Measurements from ENCODE around the gene DCTN2.
"Not testable (repeated sequence)": the region's sequence is repeated elsewhere in the genome, so short reads cannot be mapped to it uniquely, and the experiment has no call there.

The DCTN2 gene
- total RNA-seq, result 29.9 to 50.9 reads per million in 2 donors

DNA sequence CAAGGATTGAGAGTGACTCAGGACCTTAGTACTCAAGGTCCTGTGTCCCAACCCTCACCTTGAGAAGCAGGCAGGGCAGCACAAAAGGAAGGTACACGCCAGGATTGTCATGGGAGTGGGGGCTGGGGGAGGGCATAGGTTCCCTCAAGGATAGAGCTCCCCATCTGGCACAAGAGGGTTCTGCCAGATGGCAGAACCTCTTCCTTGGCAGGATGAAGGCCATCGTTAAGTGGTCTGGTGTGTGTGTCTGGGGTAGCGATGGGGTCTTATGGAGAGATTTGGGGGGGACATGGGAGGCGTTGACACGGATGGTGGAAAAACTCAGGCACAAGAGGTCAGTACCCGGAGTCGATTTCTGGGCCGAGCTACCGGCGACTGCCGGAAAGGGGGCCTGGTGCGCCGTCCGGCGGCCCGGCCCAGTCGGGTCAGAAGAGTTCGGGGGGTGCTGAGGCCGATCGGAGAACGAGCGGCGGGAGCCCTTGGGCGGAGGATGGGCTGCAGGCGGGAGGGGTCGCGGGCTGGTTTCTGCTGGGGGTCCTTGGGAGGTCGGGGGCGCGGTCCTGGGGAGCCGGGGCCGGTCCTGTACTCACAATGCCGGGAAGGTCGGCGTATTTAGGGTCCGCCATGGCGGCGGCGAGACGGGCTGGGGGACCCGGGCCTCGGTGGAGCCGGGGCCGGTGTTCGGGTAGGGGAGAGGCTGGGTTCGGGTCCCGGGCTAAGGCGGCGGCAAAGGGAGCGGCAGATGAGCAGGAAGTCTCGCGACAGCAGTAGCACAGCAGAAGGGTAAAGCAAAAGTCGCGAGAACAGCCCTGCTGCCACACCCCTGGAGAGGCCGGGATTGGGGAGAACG lies at the start of gene DCTN2:
DCTN2 (minus strand) TSS at position 755 of the 850 bp plus-strand sequence; CDS start at position 626, 129 bp downstream.
- peak; percentile 68 to 99 (median 90) for DNase-seq

DNA sequence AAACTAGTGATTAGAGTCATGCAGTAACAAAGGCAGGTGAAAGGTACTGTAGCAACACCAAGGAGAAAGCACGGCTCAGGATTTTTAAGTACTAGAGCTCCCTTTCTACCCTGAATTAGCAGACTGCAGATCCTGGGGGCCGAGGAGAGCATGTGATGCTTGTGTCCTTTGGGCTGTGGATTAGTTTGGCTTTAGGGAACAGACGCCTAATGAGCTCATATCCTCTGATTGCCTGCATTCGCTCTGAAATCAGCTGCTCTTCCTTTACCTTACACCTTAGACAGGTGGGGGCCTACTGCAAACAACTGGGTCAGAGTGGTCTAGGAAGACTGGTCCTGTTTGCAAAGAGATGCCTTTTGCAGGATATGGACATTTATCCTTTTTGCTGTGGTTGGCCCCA lies 46.2 kb upstream of the DCTN2 start:
- no peak for DNase-seq

DNA sequence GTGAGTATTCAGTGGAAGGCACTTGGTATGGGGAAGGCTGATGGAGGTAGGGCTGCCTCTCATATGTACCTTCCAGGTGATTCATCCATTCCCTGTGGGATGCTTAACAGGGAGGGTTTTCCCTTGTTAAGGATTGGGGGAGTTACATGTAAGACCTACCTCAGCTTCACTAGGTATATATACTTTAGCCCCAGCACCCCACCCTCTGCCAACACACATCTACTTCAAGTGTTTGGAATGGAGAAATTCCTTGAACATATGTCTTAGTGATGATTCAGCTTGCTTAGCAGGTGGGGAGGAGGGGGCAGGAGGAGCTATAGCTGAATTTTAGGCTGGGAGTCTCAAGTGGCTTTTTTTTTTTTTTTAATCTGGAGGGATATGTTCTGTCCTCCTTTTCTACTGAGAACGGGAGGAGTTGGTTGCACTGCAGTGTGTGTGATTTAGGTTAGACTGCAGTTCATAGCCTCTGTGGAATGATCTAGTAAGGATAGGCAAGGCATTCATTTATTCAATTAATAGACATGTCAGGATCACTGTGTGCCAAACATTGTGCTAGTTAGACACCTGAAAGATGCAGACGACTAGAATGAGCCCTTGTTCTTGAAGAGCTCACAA lies 45.7 kb upstream of the DCTN2 start:
- DNase-seq, result no peak

DNA sequence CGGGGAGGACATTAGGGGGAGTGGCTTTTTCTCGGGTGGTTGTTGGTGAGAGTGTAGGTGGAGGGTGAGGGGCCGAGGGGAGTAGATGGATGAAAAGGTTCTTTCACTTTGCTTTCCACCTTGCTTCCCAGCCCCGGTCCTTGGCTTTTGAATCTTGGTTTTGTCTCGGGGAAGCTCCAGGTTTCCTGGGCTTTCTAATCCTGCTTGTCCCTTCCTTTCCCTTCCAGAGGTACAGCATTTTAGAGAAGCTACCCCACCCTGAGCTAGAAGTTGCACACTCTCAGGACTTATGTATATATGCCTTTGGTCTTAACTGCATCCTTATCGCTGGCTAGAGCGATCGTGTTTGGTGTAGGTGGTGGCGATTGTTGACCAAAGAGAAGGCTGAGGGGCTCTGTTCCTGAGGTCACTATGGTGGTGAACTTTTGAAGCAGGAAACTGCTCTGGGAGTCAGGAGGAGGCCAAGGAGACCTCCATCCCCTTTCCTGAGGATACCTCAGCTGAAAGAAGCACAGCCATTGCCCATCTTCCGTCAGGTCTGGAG lies 44.9 kb upstream of the DCTN2 start:
- DNase-seq, result no peak

DNA sequence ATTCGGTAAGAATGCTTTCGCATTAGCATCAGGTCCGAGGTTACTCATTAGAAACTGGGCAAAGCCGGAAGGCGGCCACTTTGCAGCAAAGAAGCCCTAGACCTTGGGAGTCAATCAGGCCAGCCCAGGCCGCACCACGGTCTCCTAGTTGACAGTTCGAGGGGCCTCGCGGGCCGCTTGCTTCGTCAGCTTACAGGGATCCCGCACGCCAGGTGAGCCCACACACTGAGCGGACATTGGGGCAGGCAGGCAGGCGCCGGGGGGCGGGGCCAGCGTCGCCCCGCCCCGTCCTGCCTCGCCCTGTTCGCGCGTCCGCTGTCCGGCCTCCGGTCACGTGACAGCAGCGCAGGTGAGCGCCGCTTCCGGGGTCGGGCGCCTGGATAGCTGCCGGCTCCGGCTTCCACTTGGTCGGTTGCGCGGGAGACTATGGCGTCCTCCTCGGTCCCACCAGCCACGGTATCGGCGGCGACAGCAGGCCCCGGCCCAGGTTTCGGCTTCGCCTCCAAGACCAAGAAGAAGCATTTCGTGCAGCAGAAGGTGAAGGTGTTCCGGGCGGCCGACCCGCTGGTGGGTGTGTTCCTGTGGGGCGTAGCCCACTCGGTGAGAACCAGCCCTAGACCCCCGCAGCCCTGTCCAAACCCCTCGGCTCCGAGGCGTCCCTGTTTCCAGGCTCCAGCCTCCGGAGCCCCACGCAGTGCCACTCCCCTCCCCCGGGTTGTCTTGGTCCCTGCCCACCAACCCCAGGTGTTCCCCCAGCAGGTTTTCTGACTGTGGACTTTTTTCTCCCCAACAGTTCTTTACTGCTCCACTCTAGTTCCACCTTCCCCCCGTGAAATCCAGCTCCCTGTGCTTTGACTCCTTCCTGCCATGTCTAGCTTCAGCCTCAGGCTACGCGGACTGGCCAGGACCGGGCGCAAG lies 44.1 kb upstream of the DCTN2 start, which contains the start of gene PIP4K2C:
PIP4K2C (plus strand) TSS at position 329 of the 918 bp plus-strand sequence; CDS start at position 427, 98 bp downstream.
- peak; percentile 65 to 84 (median 68) for DNase-seq

DNA sequence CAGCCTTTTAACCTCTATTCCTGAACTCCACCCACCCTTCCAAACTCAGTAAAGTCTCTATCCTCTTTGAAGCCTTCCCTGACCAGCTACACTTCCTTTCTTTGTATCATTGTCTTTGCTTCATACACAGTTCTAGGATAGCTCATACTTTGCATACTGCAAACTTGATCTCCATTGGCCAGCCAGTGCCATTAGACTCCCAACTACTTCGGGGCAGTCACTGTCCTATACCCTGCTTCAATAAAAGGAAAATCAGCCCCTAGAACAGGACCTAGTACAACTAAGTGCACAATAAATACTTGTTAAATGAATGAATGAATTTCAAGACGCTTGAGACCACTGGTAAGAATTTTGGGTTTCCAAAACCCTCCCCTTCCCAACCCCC lies 43.5 kb upstream of the DCTN2 start:
- no peak for DNase-seq

DNA sequence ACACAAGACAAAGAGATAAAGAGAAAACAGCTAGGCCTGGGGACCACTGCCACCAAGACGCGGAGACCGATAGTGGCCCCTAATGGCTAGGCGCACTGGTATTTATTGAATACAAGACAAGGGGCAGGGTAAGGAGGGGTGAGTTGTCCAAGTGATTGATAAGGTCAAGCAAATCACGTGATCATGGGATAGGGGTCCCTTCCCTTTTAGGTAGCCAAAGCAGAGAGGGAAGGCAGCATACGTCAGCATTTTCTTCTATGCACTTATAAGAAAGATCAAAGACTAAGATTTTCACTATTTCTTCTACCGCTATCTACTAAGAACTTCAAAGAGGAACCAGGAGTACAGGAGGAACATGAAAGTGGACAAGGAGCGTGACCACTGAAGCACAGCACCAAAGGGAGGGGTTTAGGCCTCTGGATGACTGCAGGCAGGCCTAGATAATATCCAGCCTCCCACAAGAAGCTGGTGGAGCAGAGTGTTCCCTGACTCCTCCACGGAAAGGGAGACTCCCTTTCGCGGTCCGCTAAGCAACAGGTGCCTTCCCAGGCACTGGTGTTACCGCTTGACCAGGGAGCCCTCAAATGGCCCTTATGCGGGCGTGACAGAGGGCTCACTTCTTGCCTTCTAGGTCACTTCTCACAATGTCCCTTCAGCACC lies 42.1 kb upstream of the DCTN2 start:
- DNase-seq, result not testable (repeated sequence)

DNA sequence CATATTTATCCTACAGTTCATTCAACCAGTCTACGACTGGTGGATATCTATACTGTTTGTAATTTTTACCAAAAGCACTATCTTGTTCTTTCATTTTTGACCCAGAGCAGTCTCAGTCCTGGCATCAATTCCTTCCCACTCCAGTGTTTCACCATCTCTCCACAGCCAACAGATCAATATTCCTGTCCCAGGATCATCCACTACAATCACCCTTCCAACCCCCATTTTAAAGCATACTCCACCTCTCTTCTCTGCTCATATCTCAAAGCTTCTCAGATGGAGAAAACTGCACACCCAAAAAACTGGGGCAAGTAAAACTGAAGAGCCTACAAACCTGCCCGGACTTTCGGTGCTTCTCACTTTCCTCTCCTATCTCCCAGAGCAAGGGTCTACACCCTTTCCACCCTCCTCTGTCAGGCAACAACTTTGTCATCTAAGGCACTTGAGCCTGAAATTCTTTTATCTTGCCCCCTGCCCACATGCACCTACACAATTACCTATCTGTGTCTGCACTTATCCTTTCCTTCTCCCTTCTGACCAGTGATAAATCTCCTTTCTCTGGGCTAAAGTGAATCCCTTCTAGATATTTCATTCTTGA lies 39.9 kb upstream of the DCTN2 start:
- no peak for DNase-seq

DNA sequence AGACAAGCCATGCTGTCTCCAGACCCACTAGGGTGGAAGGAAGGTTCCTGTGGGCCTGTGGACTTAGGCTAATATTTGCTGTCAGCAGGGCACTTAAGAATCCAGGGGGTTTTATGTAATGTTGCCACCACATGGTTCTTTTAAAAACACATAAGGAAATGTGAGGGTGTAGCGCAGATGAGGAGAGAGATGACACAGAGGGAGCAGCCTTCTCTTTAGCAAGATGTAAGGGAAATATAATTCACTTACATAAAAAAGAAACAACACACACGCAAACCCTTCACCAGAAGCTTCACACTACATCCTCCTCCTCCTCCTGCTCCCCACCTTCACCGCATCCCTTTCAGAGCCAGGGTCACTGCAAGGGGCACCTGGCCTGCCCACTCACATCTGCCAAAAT lies 39.1 kb upstream of the DCTN2 start:
- no peak for DNase-seq

DNA sequence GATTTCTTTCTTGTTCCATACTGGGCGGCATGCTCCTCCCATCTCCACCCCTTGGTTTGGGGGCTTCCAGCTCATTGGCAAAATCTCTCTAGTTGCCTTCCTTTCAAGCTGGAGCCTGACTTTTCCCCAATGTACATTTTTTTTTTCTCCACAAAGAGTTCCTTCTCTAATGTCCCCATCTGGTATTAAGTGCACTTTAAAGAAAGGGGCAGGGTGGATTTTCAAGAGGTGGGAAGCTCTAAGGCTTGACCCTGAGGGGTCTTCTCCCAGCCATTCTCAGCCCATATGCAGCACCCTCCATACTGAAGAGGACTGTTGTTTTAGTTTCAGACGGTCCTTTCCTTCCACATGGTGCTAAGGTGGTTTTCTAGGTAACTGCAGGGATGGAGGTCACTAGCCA lies 38.2 kb upstream of the DCTN2 start:
- DNase-seq, result no peak

DNA sequence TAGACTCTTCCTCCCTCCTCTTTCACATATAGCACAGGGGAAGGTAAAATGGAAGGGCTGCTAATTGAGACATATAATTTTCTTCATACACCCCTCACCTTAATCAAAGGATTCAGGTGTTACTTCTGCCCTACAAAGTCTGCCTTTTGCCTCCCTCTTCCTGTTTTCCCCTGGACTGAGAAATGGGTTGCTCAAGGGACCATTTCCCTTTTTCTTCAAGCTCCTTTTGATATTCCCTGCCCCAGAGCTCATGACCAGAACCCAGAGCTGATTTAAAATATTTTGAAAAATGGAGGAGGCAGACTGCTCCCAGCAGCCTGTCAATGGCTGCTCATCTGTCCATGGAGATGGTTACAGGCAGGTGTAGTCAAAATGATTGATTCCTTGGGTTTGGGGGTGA lies 37.7 kb upstream of the DCTN2 start:
- DNase-seq, result no peak

DNA sequence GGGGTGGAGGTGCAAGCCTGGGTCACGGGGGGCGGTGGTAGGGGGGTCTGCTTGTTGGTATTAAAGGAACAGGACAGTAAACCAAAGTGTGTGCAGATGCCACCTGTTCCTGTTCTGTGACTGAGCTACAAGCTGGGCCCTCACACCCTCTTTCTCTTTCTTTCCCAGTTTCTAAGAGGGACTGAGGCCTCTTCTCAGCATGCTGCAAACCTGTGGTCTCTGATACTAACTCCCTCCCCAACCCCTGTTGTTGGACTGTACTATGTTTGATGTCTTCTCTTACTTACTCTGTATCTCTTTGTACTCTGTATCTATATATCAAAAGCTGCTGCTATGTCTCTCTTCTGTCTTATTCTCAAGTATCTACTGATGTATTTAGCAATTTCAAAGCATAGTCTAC lies 37.1 kb upstream of the DCTN2 start:
- DNase-seq, result no peak

DNA sequence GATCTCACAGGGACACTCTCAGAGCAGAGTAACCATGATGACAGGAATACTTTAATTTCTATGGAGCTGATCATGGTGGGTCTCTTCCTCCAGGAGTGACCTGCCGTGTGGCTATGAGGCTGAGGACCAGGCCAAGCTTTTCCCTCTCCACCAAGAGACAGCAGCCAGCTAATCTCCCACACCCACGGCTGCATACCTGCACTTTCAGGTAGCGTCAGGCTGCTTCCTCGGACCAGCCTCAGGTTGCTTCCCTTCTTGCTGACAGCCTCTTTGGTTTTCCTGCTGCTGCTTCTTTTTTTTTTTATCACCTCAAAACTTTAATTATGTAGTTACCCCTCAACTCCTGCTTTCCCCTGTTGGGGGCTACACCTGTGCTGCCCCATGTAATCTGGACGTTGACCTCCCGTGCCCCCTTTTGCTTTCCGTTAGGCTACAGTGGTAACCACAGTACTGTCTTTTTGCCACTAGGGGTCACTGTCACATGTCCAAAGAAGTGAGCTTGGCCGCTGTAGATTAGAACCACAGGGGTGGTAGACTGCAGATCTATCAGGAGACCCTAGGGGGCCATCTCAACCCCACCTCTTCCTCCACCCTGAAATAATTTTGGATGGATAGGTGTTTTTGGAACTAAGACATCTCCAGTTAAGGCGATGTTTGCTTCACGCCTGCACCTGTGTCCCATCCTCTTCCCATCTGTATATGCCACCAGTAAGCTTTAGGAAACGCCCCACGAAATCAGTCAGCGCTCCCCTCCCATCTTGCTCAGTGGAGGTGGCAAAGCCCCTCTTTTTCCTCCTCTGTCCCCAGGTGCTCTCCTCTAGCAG lies 36.2 kb upstream of the DCTN2 start:
- peak in 4 of 5 experiments; percentile 43 to 81 (median 57) for DNase-seq

DNA sequence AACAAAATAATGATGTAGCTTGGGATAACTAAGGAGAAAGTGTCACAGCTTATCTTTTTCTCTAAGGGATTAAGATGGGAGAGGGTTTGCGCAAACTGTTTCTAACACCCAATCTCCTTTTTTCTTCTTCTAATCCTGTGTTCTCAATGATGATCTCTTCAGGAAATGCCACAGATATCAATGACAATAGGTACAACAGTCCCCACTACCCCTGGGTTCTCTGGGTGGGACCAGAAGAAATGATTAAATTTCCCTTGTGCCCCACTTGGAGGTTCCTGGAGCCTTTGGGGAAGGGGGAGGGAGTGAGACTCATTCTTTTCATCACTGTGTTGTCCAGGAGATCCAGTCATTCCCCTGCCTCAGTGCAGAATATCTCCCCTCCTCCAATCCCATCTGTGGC lies 35.4 kb upstream of the DCTN2 start:
- DNase-seq, result no peak

DNA sequence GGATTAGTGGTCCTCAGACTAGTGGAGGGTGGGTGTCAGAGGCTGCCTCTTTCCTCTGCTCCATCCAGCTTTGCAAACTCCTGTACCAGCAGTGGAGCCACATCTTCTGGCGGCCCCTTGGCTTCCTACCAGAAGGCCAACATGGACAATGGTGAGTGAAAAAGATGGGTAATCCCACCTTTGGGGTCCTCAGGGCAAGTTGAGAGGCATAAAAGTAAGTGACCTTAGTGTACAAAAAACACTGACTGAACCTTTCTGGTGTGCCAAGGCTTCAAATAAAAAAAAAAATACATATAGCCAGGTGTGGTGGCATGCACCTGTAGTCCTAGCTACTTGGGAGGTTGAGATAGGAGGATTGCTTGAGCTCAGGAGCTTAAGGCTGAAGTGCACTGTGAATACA lies 34.8 kb upstream of the DCTN2 start:
- DNase-seq, result no peak

DNA sequence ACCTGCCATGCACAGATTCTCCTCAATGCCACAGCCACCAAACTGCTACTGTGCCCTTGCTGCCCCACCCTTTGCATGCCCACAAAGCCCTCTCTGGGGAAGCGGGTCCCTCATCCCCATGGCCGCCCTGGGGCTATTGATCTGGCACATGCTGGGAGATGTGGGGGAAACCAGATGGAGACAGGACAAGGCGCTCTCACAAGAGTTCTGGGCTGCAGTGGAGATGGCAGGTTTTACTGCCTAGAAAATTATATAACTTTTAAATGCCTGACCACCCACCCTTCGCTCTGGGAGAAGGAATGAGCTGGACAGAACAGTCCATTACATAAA lies 33.4 kb upstream of the DCTN2 start:
- no peak for DNase-seq

DNA sequence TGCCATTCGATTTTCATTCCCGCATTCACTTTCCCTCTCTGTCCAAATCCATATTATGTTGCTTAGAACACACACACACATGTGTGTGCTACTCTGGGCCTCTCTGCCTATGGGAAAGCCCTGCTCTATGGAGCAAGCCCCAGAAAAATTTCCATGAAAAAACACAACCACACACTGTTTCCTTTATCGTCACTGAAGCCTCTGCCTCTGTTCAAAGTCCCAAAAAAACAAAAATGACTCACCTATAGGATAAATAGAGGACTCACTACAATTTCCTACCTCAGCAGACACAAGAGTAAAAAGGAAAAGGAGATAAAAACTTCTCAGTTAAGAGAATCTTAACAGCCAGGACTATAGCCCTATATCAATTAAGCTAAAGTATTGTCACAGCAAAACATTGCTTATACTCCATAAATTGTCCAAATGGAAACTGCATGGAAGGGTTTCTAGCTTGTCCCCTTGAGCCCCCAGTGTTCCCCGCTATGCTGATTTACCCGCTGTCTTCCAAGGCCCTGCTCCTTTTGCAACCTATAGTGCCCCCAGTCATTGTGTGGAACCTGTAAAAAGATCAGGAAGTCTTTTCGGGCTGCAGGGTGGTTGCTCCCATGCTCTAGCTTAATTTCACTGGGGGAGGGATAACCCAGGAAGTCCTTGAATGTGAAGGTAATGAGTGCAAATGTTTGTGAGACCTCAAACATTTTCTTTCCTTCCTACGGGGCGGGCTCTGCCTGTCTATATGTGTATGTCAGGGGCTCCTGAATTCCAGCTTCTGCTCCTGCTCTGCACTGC lies 32.9 kb upstream of the DCTN2 start:
- DNase-seq, result no peak

DNA sequence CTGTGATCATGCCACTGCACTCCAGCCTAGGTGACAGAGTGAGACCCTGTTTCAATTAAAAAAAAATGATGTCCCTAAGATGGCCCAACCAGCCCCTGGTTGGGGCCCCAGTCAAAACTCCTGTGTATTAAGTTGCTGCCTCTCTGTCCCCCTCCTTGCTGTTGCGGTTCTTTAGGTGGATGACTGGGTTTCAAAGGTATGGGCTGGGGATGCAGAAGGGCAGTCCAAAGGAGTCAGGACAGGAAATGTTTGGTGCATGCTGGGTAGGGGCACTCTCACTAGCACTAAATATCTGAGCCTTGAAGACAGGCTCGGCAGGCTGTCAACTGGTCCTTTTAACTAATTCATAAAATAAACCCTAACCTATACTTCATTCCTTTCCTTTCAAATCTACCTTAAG lies 32.0 kb upstream of the DCTN2 start:
- DNase-seq, result no peak

DNA sequence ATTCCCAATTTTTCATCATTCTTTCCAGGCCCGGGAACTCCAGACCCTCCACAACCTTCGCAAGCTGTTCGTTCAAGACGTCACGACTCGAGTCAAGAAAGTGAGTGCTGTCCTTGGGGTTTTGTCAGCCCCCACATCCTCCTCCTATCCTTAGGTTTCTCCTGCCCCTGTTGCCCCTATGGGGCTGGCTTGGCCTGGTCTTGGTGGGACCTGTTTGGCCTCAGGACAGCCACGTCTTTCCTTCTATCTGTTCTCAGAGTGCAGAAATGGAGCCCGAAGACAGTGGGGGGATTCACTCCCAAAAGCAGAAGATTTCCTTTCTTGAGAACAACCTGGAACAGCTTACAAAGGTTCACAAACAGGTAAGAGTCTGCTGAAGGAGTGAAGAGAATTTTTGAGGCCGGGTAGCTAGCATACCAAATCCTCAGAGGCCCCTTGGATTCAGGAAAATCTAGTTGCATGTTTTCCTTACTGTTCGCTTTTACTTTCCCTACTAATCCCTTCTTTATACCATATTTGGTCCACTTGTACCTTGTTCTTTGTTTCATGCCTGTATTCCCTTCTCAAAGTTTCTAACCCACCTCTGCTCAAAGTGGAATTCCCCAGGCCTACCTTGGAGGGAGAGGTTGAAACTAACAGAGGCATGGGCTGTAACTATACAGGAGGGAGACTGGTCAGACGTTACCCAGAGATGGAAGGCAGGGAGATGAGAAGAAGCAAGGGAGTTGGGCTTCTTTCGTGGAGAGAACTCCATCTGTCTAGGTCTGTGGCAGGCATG lies 31.2 kb upstream of the DCTN2 start:
- DNase-seq, result no peak

Data from T-helper 2 cell (primary cell).